ENCODE results near the gene ZNF678.

The ZNF678 gene

DNA sequence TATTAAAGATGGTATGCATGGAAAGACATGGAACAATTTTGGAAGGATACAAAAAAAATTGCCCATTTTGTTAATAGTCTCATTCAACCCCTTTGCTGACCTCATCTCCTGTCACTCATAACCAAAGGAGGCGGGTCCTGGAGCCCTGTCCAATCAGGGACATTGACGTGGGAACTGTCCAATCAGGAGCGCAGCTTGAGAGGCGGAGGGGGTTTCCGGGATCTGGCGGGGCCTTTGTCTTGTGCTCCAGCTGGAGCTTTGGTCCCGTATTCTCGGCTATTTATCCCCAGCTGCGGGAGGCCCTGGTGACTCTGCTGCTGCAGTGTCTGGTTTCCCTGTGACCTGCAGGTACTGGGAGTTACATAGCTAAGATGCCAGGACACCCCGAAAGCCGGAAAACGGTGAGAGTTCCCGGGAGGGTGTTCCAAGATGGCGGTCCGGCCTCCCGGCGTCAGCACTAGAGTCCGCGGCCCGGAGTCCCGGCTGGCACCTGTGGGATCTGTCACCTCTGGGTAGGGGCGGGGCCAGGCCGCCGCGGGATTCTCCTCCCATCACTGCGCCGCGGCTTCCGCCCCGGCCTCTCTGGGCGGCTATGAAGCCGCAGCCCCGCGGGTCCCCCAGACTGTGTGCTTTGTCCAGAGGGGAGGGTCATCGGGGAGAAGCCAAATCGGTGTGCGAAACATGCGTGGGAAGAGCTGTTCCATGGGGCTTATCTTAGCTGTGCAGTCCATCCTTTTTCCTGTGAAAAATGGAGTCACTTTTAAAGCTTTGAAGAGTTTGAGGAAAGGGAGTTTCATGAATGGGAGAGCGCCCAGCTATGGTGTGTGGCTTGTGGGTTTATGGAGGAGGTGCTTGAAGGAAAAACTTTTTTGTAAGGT is at the start of gene ZNF678:
ZNF678 (plus strand) TSS at position 233 of the 878 bp plus-strand sequence. CDS start 87,436 bp downstream, outside the sequence.
- H3K36me3 ChIP-seq (ENCODE audit: insufficient read depth, low read length) = no peaks in the 10 kb centered on the region
- peak within 1 kb of the TSS; percentile 79 for H3K9ac ChIP-seq (ENCODE audit: low read depth, low read length, poor library complexity, severe bottlenecking)
- H3K4me2 ChIP-seq (ENCODE audit: low read depth, low read length, poor library complexity, severe bottlenecking) = peak within 1 kb of the TSS; percentile 91
- peaks cover 26% of the 10 kb centered on the region for H3K4me1 ChIP-seq (ENCODE audit: insufficient read depth, low read length, poor library complexity, severe bottlenecking)
- peak within 1 kb of the TSS; percentile 91 for H3K4me3 ChIP-seq (ENCODE audit: low read length, poor library complexity, severe bottlenecking)
- H2AFZ ChIP-seq (ENCODE audit: low read length) = peak within 1 kb of the TSS; percentile 97
- H3K9me2 ChIP-seq (replicated peaks; ENCODE audit: low read depth, low read length) = no peaks in the 10 kb centered on the region
- no peaks in the 10 kb centered on the region for H3F3A ChIP-seq (ENCODE audit: low read depth)
- peaks cover 15% of the 10 kb centered on the region for H4K20me1 ChIP-seq (ENCODE audit: insufficient read depth, low read length, poor library complexity, severe bottlenecking)
- H3K79me2 ChIP-seq (ENCODE audit: insufficient read depth, low read length) = peaks cover 46% of the 10 kb centered on the region
- no peaks in the 10 kb centered on the region for H3K27me3 ChIP-seq (ENCODE audit: insufficient read depth, low read length, poor library complexity, severe bottlenecking)
- no peaks in the 10 kb centered on the region for H3K9me3 ChIP-seq (ENCODE audit: insufficient read depth, low read depth, low read length)
- TF ChIP-seq EZH2phosphoT487 (IDR thresholded peaks at IDR 0.05; ENCODE audit: borderline replicate concordance) = no peak
- TF ChIP-seq, protein P1, sequence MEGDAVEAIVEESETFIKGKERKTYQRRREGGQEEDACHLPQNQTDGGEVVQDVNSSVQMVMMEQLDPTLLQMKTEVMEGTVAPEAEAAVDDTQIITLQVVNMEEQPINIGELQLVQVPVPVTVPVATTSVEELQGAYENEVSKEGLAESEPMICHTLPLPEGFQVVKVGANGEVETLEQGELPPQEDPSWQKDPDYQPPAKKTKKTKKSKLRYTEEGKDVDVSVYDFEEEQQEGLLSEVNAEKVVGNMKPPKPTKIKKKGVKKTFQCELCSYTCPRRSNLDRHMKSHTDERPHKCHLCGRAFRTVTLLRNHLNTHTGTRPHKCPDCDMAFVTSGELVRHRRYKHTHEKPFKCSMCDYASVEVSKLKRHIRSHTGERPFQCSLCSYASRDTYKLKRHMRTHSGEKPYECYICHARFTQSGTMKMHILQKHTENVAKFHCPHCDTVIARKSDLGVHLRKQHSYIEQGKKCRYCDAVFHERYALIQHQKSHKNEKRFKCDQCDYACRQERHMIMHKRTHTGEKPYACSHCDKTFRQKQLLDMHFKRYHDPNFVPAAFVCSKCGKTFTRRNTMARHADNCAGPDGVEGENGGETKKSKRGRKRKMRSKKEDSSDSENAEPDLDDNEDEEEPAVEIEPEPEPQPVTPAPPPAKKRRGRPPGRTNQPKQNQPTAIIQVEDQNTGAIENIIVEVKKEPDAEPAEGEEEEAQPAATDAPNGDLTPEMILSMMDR (conservative IDR thresholded peaks at IDR 0.05; ENCODE audit: low read length) = no peak

DNA sequence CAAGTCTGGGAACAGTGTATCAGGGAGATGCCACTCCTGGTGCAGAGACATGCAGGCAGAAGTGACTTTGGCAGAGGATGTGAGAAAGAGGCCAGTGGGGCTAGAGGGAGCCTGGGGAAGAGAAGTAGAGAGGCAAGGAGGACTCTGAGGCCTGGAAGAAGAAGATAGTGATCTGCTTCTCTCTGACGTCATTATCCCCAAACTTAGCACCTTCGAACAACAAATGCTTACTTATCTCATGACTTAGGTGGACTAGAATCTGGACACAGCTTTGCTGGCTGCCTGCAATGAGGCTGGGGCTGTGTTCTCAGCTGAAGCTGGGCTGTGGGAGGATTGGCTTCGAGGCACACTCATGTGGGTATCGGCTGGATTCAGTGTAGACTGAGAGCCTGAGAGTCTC is 44.5 kb upstream of the ZNF678 start:
- Histone ChIP-seq H3K27me3 (ENCODE audit: insufficient read depth, low read length, poor library complexity, severe bottlenecking) (no peaks in the 10 kb centered on the region), H3F3A (ENCODE audit: low read depth) (no peaks in the 10 kb centered on the region), H3K9me2 (replicated peaks; ENCODE audit: low read depth, low read length) (no peaks in the 10 kb centered on the region), H3K36me3 (ENCODE audit: insufficient read depth, low read length) (no peaks in the 10 kb centered on the region), H3K9ac (ENCODE audit: low read depth, low read length, poor library complexity, severe bottlenecking) (no peak overlapping the region), H2AFZ (ENCODE audit: low read length) (no peak overlapping the region), H3K4me3 (ENCODE audit: low read length, poor library complexity, severe bottlenecking) (no peak overlapping the region), H3K4me1 (ENCODE audit: insufficient read depth, low read length, poor library complexity, severe bottlenecking) (no peaks in the 10 kb centered on the region), H3K9me3 (ENCODE audit: insufficient read depth, low read depth, low read length) (no peaks in the 10 kb centered on the region), H4K20me1 (ENCODE audit: insufficient read depth, low read length, poor library complexity, severe bottlenecking) (no peaks in the 10 kb centered on the region), H3K79me2 (ENCODE audit: insufficient read depth, low read length) (no peaks in the 10 kb centered on the region), H3K4me2 (ENCODE audit: low read depth, low read length, poor library complexity, severe bottlenecking) (no peak overlapping the region)
- TF ChIP-seq, protein P1 (conservative IDR thresholded peaks at IDR 0.05; ENCODE audit: low read length) = no peak
- TF ChIP-seq EZH2phosphoT487 (IDR thresholded peaks at IDR 0.05; ENCODE audit: borderline replicate concordance) = no peak

DNA sequence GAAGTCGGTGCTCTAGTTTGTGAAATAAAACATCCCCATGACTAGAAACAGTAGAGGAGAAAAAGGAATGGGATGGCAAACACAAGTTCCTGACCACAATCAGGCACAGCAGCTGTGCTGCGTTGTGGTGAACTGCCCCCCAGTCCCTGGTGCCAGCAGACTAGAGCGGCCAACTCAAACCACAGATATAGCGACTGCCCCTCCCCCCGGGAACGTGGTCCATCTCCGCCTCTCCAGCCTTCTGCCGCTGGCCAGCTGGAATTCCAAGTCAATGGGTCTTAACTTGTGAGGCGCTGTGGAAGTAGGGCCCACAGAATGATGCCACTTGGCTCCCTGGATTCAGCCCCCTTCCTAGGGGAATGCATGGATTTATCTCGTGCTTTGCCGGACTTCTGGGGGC is 41.6 kb upstream of the ZNF678 start:
- Histone ChIP-seq H3K4me2 (ENCODE audit: low read depth, low read length, poor library complexity, severe bottlenecking) (no peak overlapping the region), H3K4me3 (ENCODE audit: low read length, poor library complexity, severe bottlenecking) (no peak overlapping the region), H3K27me3 (ENCODE audit: insufficient read depth, low read length, poor library complexity, severe bottlenecking) (no peaks in the 10 kb centered on the region), H3K9me3 (ENCODE audit: insufficient read depth, low read depth, low read length) (no peaks in the 10 kb centered on the region), H2AFZ (ENCODE audit: low read length) (no peak overlapping the region), H3K36me3 (ENCODE audit: insufficient read depth, low read length) (no peaks in the 10 kb centered on the region), H3K4me1 (ENCODE audit: insufficient read depth, low read length, poor library complexity, severe bottlenecking) (no peaks in the 10 kb centered on the region), H3K79me2 (ENCODE audit: insufficient read depth, low read length) (no peaks in the 10 kb centered on the region), H4K20me1 (ENCODE audit: insufficient read depth, low read length, poor library complexity, severe bottlenecking) (no peaks in the 10 kb centered on the region), H3F3A (ENCODE audit: low read depth) (no peaks in the 10 kb centered on the region), H3K9ac (ENCODE audit: low read depth, low read length, poor library complexity, severe bottlenecking) (no peak overlapping the region), H3K9me2 (replicated peaks; ENCODE audit: low read depth, low read length) (no peaks in the 10 kb centered on the region)
- no peak for TF ChIP-seq EZH2phosphoT487 (IDR thresholded peaks at IDR 0.05; ENCODE audit: borderline replicate concordance)
- TF ChIP-seq, protein P1 (conservative IDR thresholded peaks at IDR 0.05; ENCODE audit: low read length) = no peak
